A549 (cell line): Measurements from ENCODE around the gene PLEKHA6. TPM values are rescaled to one million over a fixed set of nuclear protein-coding genes. Genes with fewer than 3 reads are reported as not detected.
A peak's percentile ranks its signal among the peaks of the same experiment; 100 is the strongest.

Experiments used
- ATAC-seq, 2 experiments: fragments of 200-7000 bp in 1 of 2; fragments of >200 bp in 1 of 2; cut with Nextera tagmentation in 1 of 2; cut with Tn5 transposase in 1 of 2; 3 replicates each; pipeline versions ENCODE4 v1.8.0 to v1.9.1; 2018 to 2020; ENCODE audit warnings: mild to moderate bottlenecking in 1 of 2, moderate library complexity in 1 of 2
- CTCF ChIA-PET: fragments of 300-600 bp; sonication (Branson Sonifier 250); formaldehyde crosslinking; extraction: SDS; loops from one replicate; lab custom pipeline; 2021; ENCODE audit warnings: antibody characterized with exemption, inconsistent platforms; lab: Yijun Ruan, JAX
- POLR2A ChIA-PET: fragments of 350-600 bp; formaldehyde crosslinking; extraction: SDS; loops from one replicate; lab custom pipeline; 2021; ENCODE audit warnings: antibody characterized with exemption, inconsistent platforms; lab: Yijun Ruan, JAX
- DNase-seq, 2 experiments: peaks; one replicate each; pipeline versions ENCODE4 v3.0.0 to v3.0.0-alpha.2; 2011 to 2016; ENCODE audit warnings: low read depth in 1 of 2, low spot score in 1 of 2
- FAIRE-seq: peaks from 2 replicates; lab custom pipeline; 2011; peaks lifted over from hg19 to GRCh38; lab: Jason Lieb, UNC
- H3K27ac ChIP-seq, 2 experiments: fragments of >200 bp; sonication (Bioruptor Twin); formaldehyde crosslinking; 3 replicates each; pipeline ENCODE4 v1.5.1; 2016 to 2017
- H3K4me1 ChIP-seq: fragments of >200 bp; sonication (Bioruptor Twin); formaldehyde crosslinking; 3 replicates; pipeline ENCODE4 v1.6.1; 2016
- H3K4me2 ChIP-seq: fragments of >200 bp; sonication (Bioruptor Twin); formaldehyde crosslinking; 3 replicates; pipeline ENCODE4 v1.6.1; 2016
- H3K4me3 ChIP-seq: fragments of >200 bp; sonication (Bioruptor Twin); formaldehyde crosslinking; 3 replicates; pipeline ENCODE4 v1.5.1; 2016
- H3K9me3 ChIP-seq: fragments of >200 bp; sonication (Bioruptor Twin); formaldehyde crosslinking; 3 replicates; pipeline ENCODE4 v1.6.1; 2016
- BCL3 ChIP-seq: fragments of >200 bp; sonication (Bioruptor Twin); formaldehyde crosslinking; IDR thresholded peaks from 3 replicates; pipeline ENCODE4 v1.6.1; 2016
- BHLHE40 ChIP-seq: IDR thresholded peaks from 2 replicates; pipeline ENCODE4 v1.6.1; 2012; ENCODE audit warnings: low read depth, low read length, inconsistent platforms
- CBX8 ChIP-seq: fragments of 200-600 bp; sonication (generic); IDR thresholded peaks from 2 replicates; pipeline ENCODE4 v1.6.1; 2016
- CEBPB ChIP-seq, 2 experiments: fragments of >200 bp in 1 of 2; sonication (Bioruptor Twin) in 1 of 2; formaldehyde crosslinking in 1 of 2; IDR thresholded peaks; 2 replicates each; pipeline ENCODE4 v1.6.1; 2012 to 2016
- CTCF ChIP-seq: fragments of >200 bp; sonication (Bioruptor Twin); formaldehyde crosslinking; IDR thresholded peaks from 3 replicates; pipeline ENCODE4 v1.5.1; 2016
- EP300 ChIP-seq, 2 experiments: fragments of >200 bp; sonication (Bioruptor Twin); formaldehyde crosslinking; IDR thresholded peaks; 2 replicates in 1 of 2; 3 replicates in 1 of 2; pipeline ENCODE4 v1.6.1; 2016 to 2017
- ESRRA ChIP-seq: fragments of 150-350 bp; IDR thresholded peaks from 2 replicates; pipeline ENCODE4 v1.6.1; 2014; ENCODE audit warnings: mild to moderate bottlenecking, low read length, borderline replicate concordance
- FOSL2 ChIP-seq, 2 experiments: fragments of 450-650 bp in 1 of 2; fragments of >200 bp in 1 of 2; sonication (Bioruptor Twin) in 1 of 2; formaldehyde crosslinking; IDR thresholded peaks; 2 replicates each; pipeline versions ENCODE4 v1.5.0 to v1.6.1; 2016 to 2020; ENCODE audit warnings: mild to moderate bottlenecking in 1 of 2, moderate library complexity in 1 of 2
- HOXA7 ChIP-seq: fragments of 250-450 bp; sonication (Bioruptor Pico); IDR thresholded peaks from 2 replicates; pipeline ENCODE4 v1.5.0; 2020; ENCODE audit warnings: mild to moderate bottlenecking, moderate library complexity
- KDM1A ChIP-seq: fragments of 200-600 bp; sonication (generic); IDR thresholded peaks from 2 replicates; pipeline ENCODE4 v1.6.1; 2016; ENCODE audit warnings: low read depth, mild to moderate bottlenecking
- MAFK ChIP-seq: fragments of 450-650 bp; IDR thresholded peaks from 2 replicates; pipeline ENCODE4 v1.6.1; 2014; ENCODE audit not compliant: partially characterized antibody
- MAX ChIP-seq: IDR thresholded peaks from 2 replicates; pipeline ENCODE4 v1.6.1; 2012
- NR3C1 ChIP-seq: fragments of >200 bp; sonication (Bioruptor Twin); formaldehyde crosslinking; IDR thresholded peaks from 3 replicates; pipeline ENCODE4 v1.6.1; 2017
- PHF8 ChIP-seq: fragments of 200-600 bp; sonication (generic); IDR thresholded peaks from 2 replicates; pipeline ENCODE4 v1.6.1; 2016; ENCODE audit warnings: low read depth, mild to moderate bottlenecking, antibody characterized with exemption, moderate library complexity, borderline replicate concordance
- TP53 ChIP-seq: fragments of 250-450 bp; sonication (Bioruptor Pico); IDR thresholded peaks from 2 replicates; pipeline ENCODE4 v1.5.0; 2021; ENCODE audit warnings: mild to moderate bottlenecking, moderate library complexity
- ZC3H11A ChIP-seq: fragments of 450-650 bp; IDR thresholded peaks from 2 replicates; pipeline ENCODE4 v1.6.1; 2014; ENCODE audit warnings: antibody characterized with exemption, mild to moderate bottlenecking
- ZFP36 ChIP-seq: fragments of 450-650 bp; IDR thresholded peaks from 2 replicates; pipeline ENCODE4 v1.6.1; 2014; ENCODE audit warnings: borderline replicate concordance; ENCODE audit not compliant: partially characterized antibody
- WGBS: methylation state at CpG from one replicate; pipeline ENCODE4 v1.1.6; 2017; ENCODE audit errors: missing lambda C conversion rate; 5-methylcytosine and 5-hydroxymethylcytosine counted together
- polyA plus RNA-seq, 4 experiments: library from polyadenylated mRNA; depleted of rRNA in 3 of 4; stranded (reverse); fragments of >200 nt; fragmentation: RNase III in 1 of 4; extraction: RNeasy Plus Mini Kit Qiagen cat#74134 plus additional on column Dnase treatment in 1 of 4; gene quantifications; 2 replicates in 3 of 4; 3 replicates in 1 of 4; pipeline ENCODE4 v1.2.3, GENCODE V29; 2011 to 2017
- TF ChIP-seq, protein P1 (sequence below): fragments of 150-350 bp; IDR thresholded peaks from 2 replicates; pipeline ENCODE4 v1.6.1; 2014; ENCODE audit warnings: low read depth, mild to moderate bottlenecking, low read length
- TF ChIP-seq, protein P2 (sequence below): fragments of >200 bp; sonication (Bioruptor Twin); formaldehyde crosslinking; IDR thresholded peaks from 2 replicates; pipeline ENCODE4 v1.6.1; 2016

PLEKHA6 gene
- polyA plus RNA-seq, 2 of the 4 experiments (the other 2 are of a cell fraction) = 13.0 to 26.2 TPM

DNA sequence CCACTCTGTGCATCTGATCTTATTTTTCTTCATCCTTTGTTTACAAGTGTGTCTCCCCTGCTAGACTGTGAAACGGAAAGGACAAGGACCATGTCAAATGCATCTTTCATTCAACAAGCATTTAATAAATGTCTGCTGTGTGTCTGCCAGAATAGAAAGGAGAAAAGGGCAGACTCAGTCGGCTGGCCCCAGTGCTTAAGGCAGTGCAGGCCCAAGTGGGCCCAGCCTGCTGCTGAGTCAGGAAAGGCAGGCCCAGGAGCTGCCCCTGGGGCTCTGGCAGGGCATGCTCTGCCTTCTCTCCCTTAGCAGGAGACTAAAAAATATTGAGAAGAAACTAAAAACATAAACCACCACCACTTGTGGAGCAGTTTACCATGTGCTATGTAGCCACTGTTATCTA lies 38.1 kb downstream of the PLEKHA6 start:
- H3K4me1 ChIP-seq = peaks cover 72% of the 10 kb centered on the region
- ChIA-PET CTCF (interaction anchor here (0.6 to 3.5 kb wide), 7 partner anchors 12 to 107 kb away, joined by 3 to 23 read pairs (median 5); partner anchors contain the start of gene GOLT1A), POLR2A (no interaction called here)
- ATAC-seq (no peak), FAIRE-seq (no peak), DNase-seq (no peak)
- no peaks in the 10 kb centered on the region for H3K9me3 ChIP-seq
- H3K27ac ChIP-seq = peak overlapping the region; percentile 86 to 87
- 21% methylated on average over 2 of the region's 2 CpGs for WGBS
- H3K4me3 ChIP-seq = no peak overlapping the region
- TF ChIP-seq ESRRA (no peak), MAFK (no peak), CTCF (no peak), MAX (no peak), FOSL2 (IDR thresholded peaks at IDR 0.05) (no peak), FOSL2 (CRISPR knock-in tag; IDR thresholded peaks at IDR 0.05) (no peak), CEBPB (IDR thresholded peaks at IDR 0.05) (no peak), BCL3 (no peak), HOXA7 (CRISPR knock-in tag) (no peak), TP53 (CRISPR knock-in tag) (no peak), ZFP36 (no peak), KDM1A (no peak), BHLHE40 (no peak), CBX8 (no peak), NR3C1 (no peak), ZC3H11A (no peak), PHF8 (no peak), EP300 (IDR thresholded peaks at IDR 0.05) (no peak)
- TF ChIP-seq, protein P1, sequence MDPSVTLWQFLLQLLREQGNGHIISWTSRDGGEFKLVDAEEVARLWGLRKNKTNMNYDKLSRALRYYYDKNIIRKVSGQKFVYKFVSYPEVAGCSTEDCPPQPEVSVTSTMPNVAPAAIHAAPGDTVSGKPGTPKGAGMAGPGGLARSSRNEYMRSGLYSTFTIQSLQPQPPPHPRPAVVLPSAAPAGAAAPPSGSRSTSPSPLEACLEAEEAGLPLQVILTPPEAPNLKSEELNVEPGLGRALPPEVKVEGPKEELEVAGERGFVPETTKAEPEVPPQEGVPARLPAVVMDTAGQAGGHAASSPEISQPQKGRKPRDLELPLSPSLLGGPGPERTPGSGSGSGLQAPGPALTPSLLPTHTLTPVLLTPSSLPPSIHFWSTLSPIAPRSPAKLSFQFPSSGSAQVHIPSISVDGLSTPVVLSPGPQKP = no peak
- TF ChIP-seq, protein P2, sequence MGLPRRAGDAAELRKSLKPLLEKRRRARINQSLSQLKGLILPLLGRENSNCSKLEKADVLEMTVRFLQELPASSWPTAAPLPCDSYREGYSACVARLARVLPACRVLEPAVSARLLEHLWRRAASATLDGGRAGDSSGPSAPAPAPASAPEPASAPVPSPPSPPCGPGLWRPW = no peak
- H3K4me2 ChIP-seq = peak overlapping the region; percentile 86

- no peak for TF ChIP-seq FOSL2 (IDR thresholded peaks at IDR 0.05)
- TF ChIP-seq FOSL2 (CRISPR knock-in tag; IDR thresholded peaks at IDR 0.05) = no peak
- TF ChIP-seq ZFP36 = peak; percentile 80
- FAIRE-seq (no peak), DNase-seq (no peak), ATAC-seq (no peak)
- Histone ChIP-seq H3K27ac (peak overlapping the region; percentile 86 to 87), H3K4me1 (peaks cover 72% of the 10 kb centered on the region), H3K4me3 (no peak overlapping the region), H3K9me3 (no peaks in the 10 kb centered on the region), H3K4me2 (peak overlapping the region; percentile 86)
- POLR2A ChIA-PET = no interaction called here
- CTCF ChIA-PET = interaction anchor here (1.1 to 3.5 kb wide), 5 partner anchors 10 to 42 kb away, joined by 3 to 23 read pairs (median 4); no protein-coding TSS in a partner anchor
- 94% methylated on average over 2 of the region's 2 CpGs for WGBS
These were observed 38.7 kb downstream of the PLEKHA6 start for GRCh38 chr1:204321051-204321450.
